OCI-LY3 (cell line): Measurements from ENCODE around the gene HILPDA.

Source experiments
- H2AFZ ChIP-seq: fragments of 200-600, 300-600 bp; shearing (Covaris generic); 2 replicates; pipeline ENCODE4 v1.6.0; 2014; ENCODE audit warnings: antibody characterized with exemption, low read depth, low read length
- H3K27ac ChIP-seq: fragments of 200-600, 300-600 bp; sonication (generic); 2 replicates; pipeline ENCODE4 v1.5.1; 2014; ENCODE audit warnings: mild to moderate bottlenecking, low read length, moderate library complexity, mixed read lengths
- H3K27me3 ChIP-seq: fragments of 200-600, 300-600 bp; sonication (generic); 2 replicates; pipeline ENCODE4 v1.6.1; 2014; ENCODE audit warnings: low read depth, low read length, mixed read lengths
- H3K36me3 ChIP-seq: fragments of 200-600, 300-600 bp; sonication (generic); replicated peaks from 2 replicates; pipeline ENCODE3; 2014; ENCODE audit warnings: low read depth, low read length, mixed read lengths
- H3K4me1 ChIP-seq: fragments of 300-600, 200-600 bp; sonication (generic); 2 replicates; pipeline ENCODE4 v1.6.1; 2014; ENCODE audit warnings: low read length, mixed read lengths
- H3K4me2 ChIP-seq: fragments of 200-600, 300-600 bp; sonication (generic); 2 replicates; pipeline ENCODE4 v1.6.1; 2014; ENCODE audit warnings: low read length, mixed read lengths
- H3K4me3 ChIP-seq: fragments of 300-600, 200-600 bp; sonication (generic); 2 replicates; pipeline ENCODE4 v1.5.1; 2014; ENCODE audit warnings: antibody characterized with exemption, mild to moderate bottlenecking, low read length, moderate library complexity
- H3K79me2 ChIP-seq: fragments of 300-600, 200-600 bp; shearing (Covaris generic); 2 replicates; pipeline ENCODE4 v1.6.1; 2014; ENCODE audit warnings: mild to moderate bottlenecking, low read length, mixed read lengths
- H3K9ac ChIP-seq: fragments of 300-600, 200-600 bp; shearing (Covaris generic); 2 replicates; pipeline ENCODE4 v1.6.0; 2014; ENCODE audit warnings: mild to moderate bottlenecking, low read length, moderate library complexity
- H3K9me3 ChIP-seq: fragments of 200-600, 300-600 bp; shearing (Covaris generic); 2 replicates; pipeline ENCODE4 v1.6.1; 2014; ENCODE audit warnings: low read length, mixed read lengths; ENCODE audit not compliant: insufficient read depth
- H4K20me1 ChIP-seq: fragments of 200-600, 300-600 bp; sonication (generic); 2 replicates; pipeline ENCODE4 v1.6.1; 2016; ENCODE audit warnings: low read length, mixed read lengths; ENCODE audit not compliant: insufficient read depth
- CTCF ChIP-seq: fragments of 200-600, 300-600 bp; sonication (generic); IDR thresholded peaks from 2 replicates; pipeline ENCODE4 v1.5.1; 2014; ENCODE audit warnings: antibody characterized with exemption, low read length, low read depth
- EZH2phosphoT487 ChIP-seq: fragments of 200-600 bp; shearing (Covaris generic); IDR thresholded peaks from 2 replicates; pipeline ENCODE4 v1.6.1; 2018; ENCODE audit warnings: antibody characterized with exemption, mixed run types, low read depth

HILPDA gene

GRCh38 chr7:128420773-128421172 is 34.9 kb upstream of the HILPDA start:
- Histone ChIP-seq H4K20me1 (no peaks in the 10 kb centered on the region), H3K9ac (no peak overlapping the region), H3K4me1 (no peaks in the 10 kb centered on the region), H3K4me2 (no peak overlapping the region), H3K4me3 (no peak overlapping the region), H3K27ac (no peak overlapping the region), H3K79me2 (no peaks in the 10 kb centered on the region), H3K27me3 (no peaks in the 10 kb centered on the region), H3K9me3 (no peaks in the 10 kb centered on the region), H2AFZ (no peak overlapping the region), H3K36me3 (no peaks in the 10 kb centered on the region)
- TF ChIP-seq EZH2phosphoT487 (no peak), CTCF (no peak)

DNA sequence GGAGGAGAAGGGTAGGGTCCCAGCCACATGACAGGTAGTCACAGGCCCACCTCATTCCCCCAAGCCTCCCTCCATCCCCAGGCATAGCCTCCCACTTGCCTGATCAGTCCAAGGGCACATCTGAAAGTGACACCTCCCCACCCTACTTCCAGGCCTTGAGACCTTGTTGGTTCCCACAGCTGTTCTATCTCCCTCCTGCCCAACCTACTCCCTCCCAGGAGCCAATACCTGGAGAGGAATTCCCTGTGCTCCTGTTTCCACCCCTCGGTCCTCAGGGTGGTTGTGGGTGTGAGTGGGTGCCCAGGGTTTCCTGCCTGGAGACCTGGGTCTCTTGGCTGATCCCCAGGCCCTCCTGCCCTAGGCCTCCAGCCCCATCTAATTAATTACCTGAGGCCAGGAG is 34.3 kb upstream of the HILPDA start:
- Histone ChIP-seq H2AFZ (no peak overlapping the region), H3K9me3 (no peaks in the 10 kb centered on the region), H3K4me1 (no peaks in the 10 kb centered on the region; the same call in 1 of the 2 replicates), H3K36me3 (no peaks in the 10 kb centered on the region), H3K79me2 (no peaks in the 10 kb centered on the region), H3K9ac (no peak overlapping the region), H3K4me2 (no peak overlapping the region), H3K27ac (no peak overlapping the region), H4K20me1 (no peaks in the 10 kb centered on the region), H3K4me3 (no peak overlapping the region), H3K27me3 (no peaks in the 10 kb centered on the region)
- TF ChIP-seq CTCF (no peak), EZH2phosphoT487 (no peak)

- H3K4me3 ChIP-seq: no peak overlapping the region
- no peak overlapping the region for H3K27ac ChIP-seq
- H3K4me2 ChIP-seq: no peak overlapping the region
- H3K9ac ChIP-seq: no peak overlapping the region
- H3K9me3 ChIP-seq: no peaks in the 10 kb centered on the region
- H3K79me2 ChIP-seq: no peaks in the 10 kb centered on the region
- H3K4me1 ChIP-seq: peaks cover 3% of the 10 kb centered on the region; the same call in 1 of the 2 replicates
- no peak overlapping the region for H2AFZ ChIP-seq
- no peaks in the 10 kb centered on the region for H4K20me1 ChIP-seq
- no peak for TF ChIP-seq CTCF
- TF ChIP-seq EZH2phosphoT487: no peak
- H3K27me3 ChIP-seq: no peaks in the 10 kb centered on the region
- H3K36me3 ChIP-seq: no peaks in the 10 kb centered on the region
These were observed 33.6 kb upstream of the HILPDA start for GRCh38 chr7:128422037-128422436.

GRCh38 chr7:128422842-128423241 is 32.8 kb upstream of the HILPDA start:
- Histone ChIP-seq H3K9ac (no peak overlapping the region), H4K20me1 (no peaks in the 10 kb centered on the region), H2AFZ (no peak overlapping the region), H3K79me2 (no peaks in the 10 kb centered on the region), H3K4me3 (no peak overlapping the region), H3K36me3 (no peaks in the 10 kb centered on the region), H3K27ac (no peak overlapping the region), H3K4me1 (peaks cover 9% of the 10 kb centered on the region; the same call in 1 of the 2 replicates), H3K4me2 (no peak overlapping the region), H3K9me3 (no peaks in the 10 kb centered on the region), H3K27me3 (no peaks in the 10 kb centered on the region)
- TF ChIP-seq EZH2phosphoT487 (no peak), CTCF (no peak)
